Measurements from ENCODE around the gene INCA1. TPM values are rescaled to one million over a fixed set of nuclear protein-coding genes. Genes with fewer than 3 reads are reported as not detected.

The INCA1 gene
- total and polyA plus RNA-seq, 2 donors (not counting 3 experiments of a cell fraction or from before 2014, with no cell fraction given): 0.71 to 1.0 TPM

GRCh38 chr17:5032865-5033264, 35.5 kb upstream of the INCA1 start:
- no peak overlapping the region for H3K4me2 ChIP-seq (ENCODE audit: insufficient read depth, low read length)
- BruUV-seq (replicated peaks): no TSS peak
- dilution Hi-C loops (cut with MboI; ENCODE audit: extremely low pct_ligation_motif_present, low sequenced_read_pairs): no loop called here
- CTCF ChIA-PET: interaction anchor here (1.5 to 6.5 kb wide), 2 partner anchors 17 to 29 kb away, joined by 9 to 72 read pairs; no protein-coding TSS in a partner anchor
- peaks cover 2% of the 10 kb centered on the region in 2 experiments for H3K27me3 ChIP-seq (ENCODE audit: control insufficient read depth in 2 of 2, insufficient read depth in 2 of 2, low read length in 2 of 2)
- no peaks in the 10 kb centered on the region for H3K79me2 ChIP-seq (ENCODE audit: control insufficient read depth, insufficient read depth, low read length)
- H3K27ac ChIP-seq (ENCODE audit: insufficient read depth, low read depth, low read length): no peak overlapping the region
- no peaks in the 10 kb centered on the region for H3K9me1 ChIP-seq (replicated peaks; ENCODE audit: control insufficient read depth, extremely low read depth, insufficient read depth, low read length)
- no peak overlapping the region for H3K4me3 ChIP-seq (replicated peaks in 1 of 3; ENCODE audit: insufficient read depth in 1 of 3, low read depth in 1 of 3, low read length in 3 of 3)
- no peaks in the 10 kb centered on the region for H4K20me1 ChIP-seq (replicated peaks; ENCODE audit: control insufficient read depth, extremely low read depth, insufficient read depth, low read length)
- H3K4me1 ChIP-seq (ENCODE audit: control insufficient read depth, extremely low read depth, insufficient read depth, low read length): peaks cover 5% of the 10 kb centered on the region
- POLR2A ChIA-PET: no interaction called here
- no peak for FAIRE-seq
- no peaks in the 10 kb centered on the region for H3K9me3 ChIP-seq (replicated peaks; ENCODE audit: control insufficient read depth, insufficient read depth, low read length)
- H2AFZ ChIP-seq (ENCODE audit: low read depth, low read length): no peak overlapping the region
- intact Hi-C loops (cut with micrococcal nuclease): no loop called here
- TF ChIP-seq MAX (IDR thresholded peaks at IDR 0.05; ENCODE audit: insufficient read depth, insufficient read length) (no peak), CTCF (IDR thresholded peaks at IDR 0.05; ENCODE audit: extremely low read depth in 1 of 2, insufficient read depth in 1 of 2, low read depth in 1 of 2, low read length in 2 of 2) (no peak), POLR2AphosphoS5 (IDR thresholded peaks at IDR 0.05; ENCODE audit: insufficient read depth, low read depth, low read length) (no peak), MYC (IDR thresholded peaks at IDR 0.05; ENCODE audit: low read depth, low read length) (no peak), JUN (IDR thresholded peaks at IDR 0.05; ENCODE audit: borderline replicate concordance, insufficient read depth, insufficient read length, low read depth) (no peak), FOS (IDR thresholded peaks at IDR 0.05; ENCODE audit: borderline replicate concordance, insufficient read depth, low read length) (no peak)
- H3K9ac ChIP-seq (replicated peaks; ENCODE audit: extremely low read depth, insufficient read depth, low read length): no peak overlapping the region
- DNase-seq (ENCODE audit: low read depth, low spot score): no peak
- no peaks in the 10 kb centered on the region for H3K36me3 ChIP-seq (ENCODE audit: control insufficient read depth in 2 of 2, extremely low read depth in 1 of 2, insufficient read depth in 2 of 2, low read length in 2 of 2)
